ENCODE results near the gene UBE2G2.

The UBE2G2 gene

GRCh38 chr21:44828362-44829056 lies 26.9 kb upstream of the UBE2G2 start:
- peaks cover 22% of the 10 kb centered on the region for H3K9me3 Mint-ChIP-seq
- no peaks in the 10 kb centered on the region for H3K27me3 Mint-ChIP-seq
- H3K27ac Mint-ChIP-seq, result no peak overlapping the region
- peaks cover 8% of the 10 kb centered on the region for H3K36me3 Mint-ChIP-seq (ENCODE audit: low read depth)
- ATAC-seq (no peak), DNase-seq (no peak)
- H3K4me3 Mint-ChIP-seq, result no peak overlapping the region
- peaks cover 31% of the 10 kb centered on the region for H3K4me1 Mint-ChIP-seq

- ATAC-seq (no peak), DNase-seq (no peak)
- H3K4me3 Mint-ChIP-seq, result no peak overlapping the region
- no peaks in the 10 kb centered on the region for H3K4me1 Mint-ChIP-seq
- H3K27me3 Mint-ChIP-seq, result peaks cover 2% of the 10 kb centered on the region
- peaks cover 29% of the 10 kb centered on the region for H3K9me3 Mint-ChIP-seq
- peaks cover 7% of the 10 kb centered on the region for H3K36me3 Mint-ChIP-seq (ENCODE audit: low read depth)
- H3K27ac Mint-ChIP-seq, result no peak overlapping the region
These were observed 21.6 kb upstream of the UBE2G2 start for GRCh38 chr21:44823179-44823660.

- H3K27me3 Mint-ChIP-seq, result peaks cover 2% of the 10 kb centered on the region
- no peak overlapping the region for H3K27ac Mint-ChIP-seq
- no peak overlapping the region for H3K4me3 Mint-ChIP-seq
- H3K36me3 Mint-ChIP-seq (ENCODE audit: low read depth), result peaks cover 6% of the 10 kb centered on the region
- ATAC-seq (no peak), DNase-seq (no peak)
- H3K9me3 Mint-ChIP-seq, result peaks cover 23% of the 10 kb centered on the region
- no peaks in the 10 kb centered on the region for H3K4me1 Mint-ChIP-seq
These were observed 21.0 kb upstream of the UBE2G2 start for GRCh38 chr21:44822484-44823178.

- Mint-ChIP-seq H3K4me3 (no peak overlapping the region), H3K36me3 (ENCODE audit: low read depth) (peaks cover 5% of the 10 kb centered on the region), H3K27ac (no peak overlapping the region), H3K9me3 (peaks cover 17% of the 10 kb centered on the region), H3K4me1 (peaks cover 11% of the 10 kb centered on the region), H3K27me3 (peaks cover 2% of the 10 kb centered on the region)
- DNase-seq, result no peak
- ATAC-seq, result no peak
These were observed 19.2 kb upstream of the UBE2G2 start for GRCh38 chr21:44820851-44821250.

- peaks cover 17% of the 10 kb centered on the region for H3K9me3 Mint-ChIP-seq
- DNase-seq (no peak), ATAC-seq (no peak)
- peaks cover 15% of the 10 kb centered on the region for H3K4me1 Mint-ChIP-seq
- H3K27me3 Mint-ChIP-seq, result peaks cover 2% of the 10 kb centered on the region
- peak overlapping the region; percentile 63 for H3K4me3 Mint-ChIP-seq
- H3K27ac Mint-ChIP-seq, result peak overlapping the region; percentile 64
- H3K36me3 Mint-ChIP-seq (ENCODE audit: low read depth), result peaks cover 5% of the 10 kb centered on the region
These were observed 17.9 kb upstream of the UBE2G2 start for GRCh38 chr21:44819283-44820243.

- Mint-ChIP-seq H3K4me1 (peaks cover 15% of the 10 kb centered on the region), H3K27ac (no peak overlapping the region), H3K27me3 (peaks cover 2% of the 10 kb centered on the region), H3K4me3 (peak overlapping the region; percentile 63), H3K9me3 (peaks cover 14% of the 10 kb centered on the region), H3K36me3 (ENCODE audit: low read depth) (peaks cover 3% of the 10 kb centered on the region)
- DNase-seq (no peak), ATAC-seq (no peak)
These were observed 17.0 kb upstream of the UBE2G2 start for GRCh38 chr21:44818640-44819011.

GRCh38 chr21:44817914-44818639 lies 16.5 kb upstream of the UBE2G2 start, which contains the start of gene SUMO3:
TSS of gene SUMO3 (minus strand) at chr21:44818062. CDS start at chr21:44817968, 94 bp downstream.
- DNase-seq (peak; percentile 88), ATAC-seq (peak; percentile 77)
- Mint-ChIP-seq H3K4me3 (peak within 1 kb of the TSS; percentile 71), H3K9me3 (peaks cover 9% of the 10 kb centered on the region), H3K4me1 (peaks cover 15% of the 10 kb centered on the region), H3K27ac (no peak within 1 kb of the TSS), H3K27me3 (peaks cover 2% of the 10 kb centered on the region), H3K36me3 (ENCODE audit: low read depth) (peaks cover 2% of the 10 kb centered on the region)

GRCh38 chr21:44817506-44817880 lies 15.9 kb upstream of the UBE2G2 start:
- H3K4me1 Mint-ChIP-seq, result peaks cover 15% of the 10 kb centered on the region
- peak overlapping the region; percentile 71 for H3K4me3 Mint-ChIP-seq
- H3K9me3 Mint-ChIP-seq, result peaks cover 3% of the 10 kb centered on the region
- H3K27ac Mint-ChIP-seq, result no peak overlapping the region
- DNase-seq (peak; percentile 96), ATAC-seq (peak; percentile 72)
- peaks cover 2% of the 10 kb centered on the region for H3K36me3 Mint-ChIP-seq (ENCODE audit: low read depth)
- H3K27me3 Mint-ChIP-seq, result peaks cover 2% of the 10 kb centered on the region

GRCh38 chr21:44816761-44817505 lies 15.3 kb upstream of the UBE2G2 start:
- DNase-seq, result no peak
- Mint-ChIP-seq H3K9me3 (no peaks in the 10 kb centered on the region), H3K36me3 (ENCODE audit: low read depth) (peaks cover 2% of the 10 kb centered on the region), H3K27me3 (peaks cover 2% of the 10 kb centered on the region), H3K27ac (no peak overlapping the region), H3K4me1 (peaks cover 15% of the 10 kb centered on the region), H3K4me3 (peak overlapping the region; percentile 75)
- no peak for ATAC-seq

GRCh38 chr21:44815852-44816628 lies 14.4 kb upstream of the UBE2G2 start:
- peak overlapping the region; percentile 15 for H3K27ac Mint-ChIP-seq
- H3K9me3 Mint-ChIP-seq, result no peaks in the 10 kb centered on the region

GRCh38 chr21:44815225-44815624 lies 13.6 kb upstream of the UBE2G2 start:
- no peak overlapping the region for H3K27ac Mint-ChIP-seq

More at GRCh38 chr21:44815852-44816628, 14.4 kb upstream of the UBE2G2 start:
- Mint-ChIP-seq H3K36me3 (ENCODE audit: low read depth) (peaks cover 6% of the 10 kb centered on the region), H3K4me1 (peaks cover 15% of the 10 kb centered on the region), H3K27me3 (peaks cover 2% of the 10 kb centered on the region), H3K4me3 (peak overlapping the region; percentile 75)
- DNase-seq (no peak), ATAC-seq (no peak)

GRCh38 chr21:44814498-44815023 lies 12.9 kb upstream of the UBE2G2 start:
- ATAC-seq (no peak), DNase-seq (no peak)
- Mint-ChIP-seq H3K4me1 (peaks cover 16% of the 10 kb centered on the region), H3K9me3 (no peaks in the 10 kb centered on the region), H3K36me3 (ENCODE audit: low read depth) (peaks cover 13% of the 10 kb centered on the region), H3K4me3 (no peak overlapping the region), H3K27me3 (no peaks in the 10 kb centered on the region), H3K27ac (no peak overlapping the region)

More at GRCh38 chr21:44815225-44815624, 13.6 kb upstream of the UBE2G2 start:
- Mint-ChIP-seq H3K36me3 (ENCODE audit: low read depth) (peaks cover 8% of the 10 kb centered on the region), H3K4me1 (peaks cover 16% of the 10 kb centered on the region), H3K27me3 (peaks cover under 1% of the 10 kb centered on the region), H3K9me3 (no peaks in the 10 kb centered on the region), H3K4me3 (no peak overlapping the region)
- DNase-seq (no peak), ATAC-seq (no peak)

All from activated naive CD8-positive, alpha-beta T cell treated with anti-CD3 and anti-CD28 coated beads, Interleukin-2, amount 50 U/mL, for 24 hours (primary cell).